COLO829 (cell line): ENCODE results near the gene KRTAP9-8.
"Not testable (repeated sequence)": the region's sequence is repeated elsewhere in the genome, so short reads cannot be mapped to it uniquely, and the experiment has no call there.

Experiments used
- DNase-seq: peaks from one replicate; pipeline ENCODE4 v3.0.0; 2012; ENCODE audit warnings: low spot score

Gene KRTAP9-8

GRCh38 chr17:41255381-41256290 lies 17.8 kb downstream of the KRTAP9-8 start, which contains the start of gene KRTAP9-9:
TSS of gene KRTAP9-9 (plus strand) at chr17:41255384.
- not testable (repeated sequence) for DNase-seq

- no peak for DNase-seq
Measured at GRCh38 chr17:41256291-41256685, 18.5 kb downstream of the KRTAP9-8 start.

GRCh38 chr17:41258406-41258805 lies 20.6 kb downstream of the KRTAP9-8 start:
- no peak for DNase-seq

- DNase-seq, result no peak
Measured at GRCh38 chr17:41263212-41263611, 25.4 kb downstream of the KRTAP9-8 start.

- no peak for DNase-seq
Measured at GRCh38 chr17:41264599-41264998, 26.8 kb downstream of the KRTAP9-8 start.

GRCh38 chr17:41265078-41265477 lies 27.3 kb downstream of the KRTAP9-8 start, which contains the start of gene KRTAP9-6:
TSS of gene KRTAP9-6 (plus strand) at chr17:41265378. CDS start at chr17:41265378, 0 bp downstream.
- no peak for DNase-seq

- no peak for DNase-seq
Measured at GRCh38 chr17:41267711-41268110, 29.9 kb downstream of the KRTAP9-8 start.

- DNase-seq, result not testable (repeated sequence)
Measured at GRCh38 chr17:41271323-41271722, 33.5 kb downstream of the KRTAP9-8 start.

GRCh38 chr17:41271858-41272257 lies 34.1 kb downstream of the KRTAP9-8 start:
- no peak for DNase-seq

GRCh38 chr17:41275648-41276190 lies 37.9 kb downstream of the KRTAP9-8 start, which contains the start of gene KRTAP9-7:
TSS of gene KRTAP9-7 (plus strand) at chr17:41275698. CDS start at chr17:41275698, 0 bp downstream.
- DNase-seq, result not testable (repeated sequence)

- DNase-seq, result no peak
Measured at GRCh38 chr17:41278176-41278955, 40.6 kb downstream of the KRTAP9-8 start.

GRCh38 chr17:41284043-41284442 lies 46.2 kb downstream of the KRTAP9-8 start:
- no peak for DNase-seq

GRCh38 chr17:41284546-41284945 lies 46.7 kb downstream of the KRTAP9-8 start:
- DNase-seq, result no peak

- DNase-seq, result no peak
Measured at GRCh38 chr17:41287050-41287449, 49.3 kb downstream of the KRTAP9-8 start.
